Measurements from ENCODE around the gene TTC9B. TPM values are rescaled to one million over a fixed set of nuclear protein-coding genes. Genes with fewer than 3 reads are reported as not detected.

TTC9B gene
- total and polyA plus RNA-seq, 4 donors, result 0.14 TPM; not detected in 3

- H3K4me3 ChIP-seq (ENCODE audit: low read depth in 1 of 3, low read length in 3 of 3), result no peak overlapping the region
- peaks cover 4 to 12% (median 9%) of the 10 kb centered on the region in 4 donors for H3K4me1 ChIP-seq (ENCODE audit: control insufficient read depth in 4 of 4, insufficient read depth in 4 of 4, low read length in 3 of 4)
- DNase-seq (ENCODE audit: low spot score), result no peak
- peaks cover 22 to 69% (median 46%) of the 10 kb centered on the region in 4 donors for H3K36me3 ChIP-seq (ENCODE audit: control insufficient read depth in 4 of 4, insufficient read depth in 3 of 4, low read depth in 1 of 4, low read length in 3 of 4)
- no peaks in the 10 kb centered on the region for H3K27me3 ChIP-seq (ENCODE audit: control insufficient read depth in 4 of 4, insufficient read depth in 4 of 4, low read length in 3 of 4)
- WGBS, result 97% methylated on average over 6 of the region's 6 CpGs
- H3K27ac ChIP-seq (ENCODE audit: low read depth in 1 of 2, low read length in 2 of 2), result no peak overlapping the region
- TF ChIP-seq HNF4G (IDR thresholded peaks at IDR 0.05) (no peak), YY1 (IDR thresholded peaks at IDR 0.05) (no peak), HNF4A (conservative IDR thresholded peaks at IDR 0.05) (no peak), TAF1 (conservative IDR thresholded peaks at IDR 0.05) (no peak)
- TF ChIP-seq, protein P1, sequence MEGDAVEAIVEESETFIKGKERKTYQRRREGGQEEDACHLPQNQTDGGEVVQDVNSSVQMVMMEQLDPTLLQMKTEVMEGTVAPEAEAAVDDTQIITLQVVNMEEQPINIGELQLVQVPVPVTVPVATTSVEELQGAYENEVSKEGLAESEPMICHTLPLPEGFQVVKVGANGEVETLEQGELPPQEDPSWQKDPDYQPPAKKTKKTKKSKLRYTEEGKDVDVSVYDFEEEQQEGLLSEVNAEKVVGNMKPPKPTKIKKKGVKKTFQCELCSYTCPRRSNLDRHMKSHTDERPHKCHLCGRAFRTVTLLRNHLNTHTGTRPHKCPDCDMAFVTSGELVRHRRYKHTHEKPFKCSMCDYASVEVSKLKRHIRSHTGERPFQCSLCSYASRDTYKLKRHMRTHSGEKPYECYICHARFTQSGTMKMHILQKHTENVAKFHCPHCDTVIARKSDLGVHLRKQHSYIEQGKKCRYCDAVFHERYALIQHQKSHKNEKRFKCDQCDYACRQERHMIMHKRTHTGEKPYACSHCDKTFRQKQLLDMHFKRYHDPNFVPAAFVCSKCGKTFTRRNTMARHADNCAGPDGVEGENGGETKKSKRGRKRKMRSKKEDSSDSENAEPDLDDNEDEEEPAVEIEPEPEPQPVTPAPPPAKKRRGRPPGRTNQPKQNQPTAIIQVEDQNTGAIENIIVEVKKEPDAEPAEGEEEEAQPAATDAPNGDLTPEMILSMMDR (IDR thresholded peaks at IDR 0.05; ENCODE audit: low read depth, low read length, missing input control), result no peak
- no peaks in the 10 kb centered on the region for H3K9me3 ChIP-seq (ENCODE audit: control insufficient read depth in 4 of 4, low read length in 3 of 4)
- no peak overlapping the region for H3K9ac ChIP-seq (ENCODE audit: low read depth in 1 of 2, low read length in 2 of 2)
Measured at GRCh38 chr19:40236366-40236765, 18.2 kb upstream of the TTC9B start.

DNA sequence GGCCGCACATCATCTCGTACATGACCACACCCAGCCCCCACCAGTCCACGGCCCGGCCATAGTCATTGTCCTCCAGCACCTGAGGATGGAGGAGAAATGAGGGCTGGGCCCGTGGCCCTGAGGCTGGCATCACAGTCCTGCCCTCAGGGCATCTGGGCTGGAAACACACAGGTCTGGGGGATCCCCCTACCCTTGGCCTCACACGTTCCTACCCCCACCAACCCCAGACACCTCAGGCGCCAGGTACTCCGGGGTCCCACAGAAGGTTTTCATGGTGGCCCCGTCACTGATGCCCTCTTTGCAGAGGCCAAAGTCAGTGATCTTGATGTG lies 17.8 kb upstream of the TTC9B start:
- DNase-seq (ENCODE audit: low spot score), result no peak
- H3K27ac ChIP-seq (ENCODE audit: low read depth in 1 of 2, low read length in 2 of 2), result no peak overlapping the region

DNA sequence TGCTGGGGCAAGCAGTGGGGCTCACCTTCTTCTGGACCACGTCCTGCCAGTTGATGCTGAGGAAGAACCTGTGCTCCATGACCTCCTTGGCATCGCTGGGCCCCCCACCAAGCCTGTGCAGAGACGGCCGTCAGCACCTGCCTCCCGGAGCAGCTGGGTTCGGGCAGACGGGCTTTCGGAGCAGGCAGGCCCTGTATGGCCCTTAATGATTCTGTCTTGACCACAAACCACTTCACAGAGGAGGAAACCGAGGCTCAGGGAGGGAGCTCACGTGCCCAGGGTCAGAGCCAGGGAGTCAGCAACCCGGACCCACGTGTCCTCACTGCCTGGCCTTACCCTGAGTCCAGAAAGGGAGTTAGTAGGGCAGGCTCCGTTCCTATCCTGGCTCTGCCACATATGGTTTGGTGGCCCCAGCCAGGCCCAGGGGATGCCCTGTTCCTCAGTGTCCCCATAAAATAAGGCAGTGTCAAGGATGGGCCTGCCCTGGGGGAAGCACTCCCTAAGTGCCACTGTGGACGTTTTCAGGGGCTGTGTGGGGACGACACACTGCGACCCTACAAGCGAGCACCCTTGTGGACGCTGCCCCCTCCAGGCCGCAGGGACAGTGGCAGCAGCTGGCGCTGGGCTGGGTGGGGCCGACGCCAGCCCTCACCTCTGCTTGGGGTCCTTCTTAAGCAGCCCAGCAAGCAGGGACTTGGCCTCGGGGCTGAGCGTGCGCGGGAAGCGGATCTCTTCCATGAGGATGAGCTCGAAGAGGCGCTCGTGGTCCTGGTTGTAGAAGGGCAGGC lies 17.2 kb upstream of the TTC9B start:
- Histone ChIP-seq H3K9me3 (ENCODE audit: control insufficient read depth in 4 of 4, low read length in 3 of 4) (no peaks in the 10 kb centered on the region), H3K36me3 (ENCODE audit: control insufficient read depth in 4 of 4, insufficient read depth in 3 of 4, low read depth in 1 of 4, low read length in 3 of 4) (peaks cover 19 to 65% (median 38%) of the 10 kb centered on the region in 4 donors), H3K9ac (ENCODE audit: low read depth in 1 of 2, low read length in 2 of 2) (no peak overlapping the region), H3K27ac (ENCODE audit: low read depth in 1 of 2, low read length in 2 of 2) (no peak overlapping the region), H3K4me3 (ENCODE audit: low read depth in 1 of 3, low read length in 3 of 3) (no peak overlapping the region), H3K4me1 (ENCODE audit: control insufficient read depth in 4 of 4, insufficient read depth in 4 of 4, low read length in 3 of 4) (peaks cover 4 to 16% (median 12%) of the 10 kb centered on the region in 4 donors), H3K27me3 (ENCODE audit: control insufficient read depth in 4 of 4, insufficient read depth in 4 of 4, low read length in 3 of 4) (no peaks in the 10 kb centered on the region)
- WGBS, result 94% methylated on average over 30 of the region's 30 CpGs
- no peak for DNase-seq (ENCODE audit: low spot score)
- no peak for TF ChIP-seq RAD21 (IDR thresholded peaks at IDR 0.05)
- no peak for TF ChIP-seq YY1 (IDR thresholded peaks at IDR 0.05)
- TF ChIP-seq NR2F2 (IDR thresholded peaks at IDR 0.05), result no peak
- TF ChIP-seq, protein P2, sequence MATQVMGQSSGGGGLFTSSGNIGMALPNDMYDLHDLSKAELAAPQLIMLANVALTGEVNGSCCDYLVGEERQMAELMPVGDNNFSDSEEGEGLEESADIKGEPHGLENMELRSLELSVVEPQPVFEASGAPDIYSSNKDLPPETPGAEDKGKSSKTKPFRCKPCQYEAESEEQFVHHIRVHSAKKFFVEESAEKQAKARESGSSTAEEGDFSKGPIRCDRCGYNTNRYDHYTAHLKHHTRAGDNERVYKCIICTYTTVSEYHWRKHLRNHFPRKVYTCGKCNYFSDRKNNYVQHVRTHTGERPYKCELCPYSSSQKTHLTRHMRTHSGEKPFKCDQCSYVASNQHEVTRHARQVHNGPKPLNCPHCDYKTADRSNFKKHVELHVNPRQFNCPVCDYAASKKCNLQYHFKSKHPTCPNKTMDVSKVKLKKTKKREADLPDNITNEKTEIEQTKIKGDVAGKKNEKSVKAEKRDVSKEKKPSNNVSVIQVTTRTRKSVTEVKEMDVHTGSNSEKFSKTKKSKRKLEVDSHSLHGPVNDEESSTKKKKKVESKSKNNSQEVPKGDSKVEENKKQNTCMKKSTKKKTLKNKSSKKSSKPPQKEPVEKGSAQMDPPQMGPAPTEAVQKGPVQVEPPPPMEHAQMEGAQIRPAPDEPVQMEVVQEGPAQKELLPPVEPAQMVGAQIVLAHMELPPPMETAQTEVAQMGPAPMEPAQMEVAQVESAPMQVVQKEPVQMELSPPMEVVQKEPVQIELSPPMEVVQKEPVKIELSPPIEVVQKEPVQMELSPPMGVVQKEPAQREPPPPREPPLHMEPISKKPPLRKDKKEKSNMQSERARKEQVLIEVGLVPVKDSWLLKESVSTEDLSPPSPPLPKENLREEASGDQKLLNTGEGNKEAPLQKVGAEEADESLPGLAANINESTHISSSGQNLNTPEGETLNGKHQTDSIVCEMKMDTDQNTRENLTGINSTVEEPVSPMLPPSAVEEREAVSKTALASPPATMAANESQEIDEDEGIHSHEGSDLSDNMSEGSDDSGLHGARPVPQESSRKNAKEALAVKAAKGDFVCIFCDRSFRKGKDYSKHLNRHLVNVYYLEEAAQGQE (IDR thresholded peaks at IDR 0.05), result no peak
- TF ChIP-seq, protein P3, sequence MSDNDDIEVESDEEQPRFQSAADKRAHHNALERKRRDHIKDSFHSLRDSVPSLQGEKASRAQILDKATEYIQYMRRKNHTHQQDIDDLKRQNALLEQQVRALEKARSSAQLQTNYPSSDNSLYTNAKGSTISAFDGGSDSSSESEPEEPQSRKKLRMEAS (IDR thresholded peaks at IDR 0.05), result no peak
- TF ChIP-seq SP1 (IDR thresholded peaks at IDR 0.05), result no peak
- no peak for TF ChIP-seq RXRA (IDR thresholded peaks at IDR 0.05)
- TF ChIP-seq HNF4G (IDR thresholded peaks at IDR 0.05), result no peak
- no peak for TF ChIP-seq EGR1 (IDR thresholded peaks at IDR 0.05; ENCODE audit: low read depth in 2 of 2)
- TF ChIP-seq, protein P4, sequence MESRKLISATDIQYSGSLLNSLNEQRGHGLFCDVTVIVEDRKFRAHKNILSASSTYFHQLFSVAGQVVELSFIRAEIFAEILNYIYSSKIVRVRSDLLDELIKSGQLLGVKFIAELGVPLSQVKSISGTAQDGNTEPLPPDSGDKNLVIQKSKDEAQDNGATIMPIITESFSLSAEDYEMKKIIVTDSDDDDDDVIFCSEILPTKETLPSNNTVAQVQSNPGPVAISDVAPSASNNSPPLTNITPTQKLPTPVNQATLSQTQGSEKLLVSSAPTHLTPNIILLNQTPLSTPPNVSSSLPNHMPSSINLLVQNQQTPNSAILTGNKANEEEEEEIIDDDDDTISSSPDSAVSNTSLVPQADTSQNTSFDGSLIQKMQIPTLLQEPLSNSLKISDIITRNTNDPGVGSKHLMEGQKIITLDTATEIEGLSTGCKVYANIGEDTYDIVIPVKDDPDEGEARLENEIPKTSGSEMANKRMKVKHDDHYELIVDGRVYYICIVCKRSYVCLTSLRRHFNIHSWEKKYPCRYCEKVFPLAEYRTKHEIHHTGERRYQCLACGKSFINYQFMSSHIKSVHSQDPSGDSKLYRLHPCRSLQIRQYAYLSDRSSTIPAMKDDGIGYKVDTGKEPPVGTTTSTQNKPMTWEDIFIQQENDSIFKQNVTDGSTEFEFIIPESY (IDR thresholded peaks at IDR 0.05), result no peak
- no peak for TF ChIP-seq TAF1 (conservative IDR thresholded peaks at IDR 0.05)

More for the DNA sequence above, 17.8 kb upstream of the TTC9B start:
- Histone ChIP-seq H3K9ac (ENCODE audit: low read depth in 1 of 2, low read length in 2 of 2) (no peak overlapping the region), H3K4me1 (ENCODE audit: control insufficient read depth in 4 of 4, insufficient read depth in 4 of 4, low read length in 3 of 4) (peaks cover 4 to 16% (median 12%) of the 10 kb centered on the region in 4 donors), H3K4me3 (ENCODE audit: low read depth in 1 of 3, low read length in 3 of 3) (no peak overlapping the region), H3K36me3 (ENCODE audit: control insufficient read depth in 4 of 4, insufficient read depth in 3 of 4, low read depth in 1 of 4, low read length in 3 of 4) (peaks cover 21 to 67% (median 43%) of the 10 kb centered on the region in 4 donors), H3K9me3 (ENCODE audit: control insufficient read depth in 4 of 4, low read length in 3 of 4) (no peaks in the 10 kb centered on the region), H3K27me3 (ENCODE audit: control insufficient read depth in 4 of 4, insufficient read depth in 4 of 4, low read length in 3 of 4) (no peaks in the 10 kb centered on the region)
- TF ChIP-seq, protein P2 (IDR thresholded peaks at IDR 0.05), result no peak
- 97% methylated on average over 9 of the region's 9 CpGs for WGBS

Data from liver (tissue), 9 donors.